H1 (cell line): ENCODE results near the gene CEP89. TPM values are rescaled to one million over a fixed set of nuclear protein-coding genes. Genes with fewer than 3 reads are reported as not detected.

Experiments
- CTCF ChIA-PET: fragments of 300-600 bp; sonication (Branson Sonifier 250); formaldehyde crosslinking; loops from one replicate; lab custom pipeline; 2021; ENCODE audit not compliant: partially characterized antibody; lab: Charles Lee
- POLR2A ChIA-PET: fragments of 300-600 bp; sonication (Branson Sonifier 250); formaldehyde crosslinking; loops from one replicate; lab custom pipeline; 2021; ENCODE audit warnings: inconsistent platforms; ENCODE audit not compliant: partially characterized antibody; lab: Charles Lee
- DNase-seq, 2 experiments: peaks; one replicate each; pipeline versions ENCODE4 v3.0.0 to v3.0.0-alpha.2; 2010 to 2022; ENCODE audit warnings: low spot score in 2 of 2, low read depth in 1 of 2, mixed read lengths in 1 of 2
- FAIRE-seq: peaks from 2 replicates; lab custom pipeline; 2011; peaks lifted over from hg19 to GRCh38; lab: Jason Lieb, UNC
- H2AFZ ChIP-seq: 2 replicates; pipeline ENCODE4 v1.8.1; 2012; ENCODE audit warnings: low read length, inconsistent platforms
- H2AK5ac ChIP-seq: 2 replicates; pipeline ENCODE4 v1.6.1; 2013; ENCODE audit warnings: low read depth, low read length
- H2BK120ac ChIP-seq: replicated peaks from 2 replicates; pipeline ENCODE3; 2013; ENCODE audit warnings: low read depth, low read length, inconsistent platforms
- H2BK12ac ChIP-seq: 2 replicates; pipeline ENCODE4 v1.6.1; 2013; ENCODE audit warnings: low read depth, low read length
- H2BK15ac ChIP-seq: 2 replicates; pipeline ENCODE4 v1.6.1; 2013; ENCODE audit warnings: low read length
- H2BK20ac ChIP-seq: 2 replicates; pipeline ENCODE4 v1.6.1; 2013; ENCODE audit warnings: low read length
- H2BK5ac ChIP-seq: 2 replicates; pipeline ENCODE4 v1.6.1; 2013; ENCODE audit warnings: low read depth, low read length
- H3K14ac ChIP-seq: 2 replicates; pipeline ENCODE4 v1.6.1; 2013; ENCODE audit warnings: inconsistent platforms; ENCODE audit not compliant: insufficient read length
- H3K18ac ChIP-seq: 2 replicates; pipeline ENCODE4 v1.6.1; 2013; ENCODE audit warnings: low read length; ENCODE audit errors: extremely low read depth
- H3K23ac ChIP-seq: 2 replicates; pipeline ENCODE4 v1.6.1; 2013; ENCODE audit warnings: inconsistent platforms; ENCODE audit not compliant: insufficient read length
- H3K23me2 ChIP-seq: 2 replicates; pipeline ENCODE4 v1.6.1; 2013; ENCODE audit warnings: low read depth, low read length
- H3K27ac ChIP-seq: 2 replicates; pipeline ENCODE4 v1.6.1; 2011; ENCODE audit warnings: low read depth, low read length, inconsistent platforms
- H3K27me3 ChIP-seq, 4 experiments: replicated peaks in 1 of 4; 1 replicate in 1 of 4; 2 replicates in 3 of 4; pipeline versions ENCODE4 v1.6.1 to v1.8.1; 2011 to 2013; ENCODE audit warnings: low read length in 3 of 4, mild to moderate bottlenecking in 3 of 4, inconsistent platforms in 2 of 4, mixed read lengths in 2 of 4, moderate library complexity in 1 of 4; ENCODE audit not compliant: control insufficient read depth in 3 of 4, insufficient read depth in 3 of 4; ENCODE audit errors: extremely low read depth in 1 of 4
- H3K36me3 ChIP-seq, 4 experiments: 2 replicates each; pipeline versions ENCODE4 v1.6.1 to v1.8.1; 2011 to 2013; ENCODE audit warnings: mild to moderate bottlenecking in 4 of 4, low read length in 3 of 4, moderate library complexity in 2 of 4, control low read depth in 1 of 4, inconsistent platforms in 1 of 4; ENCODE audit not compliant: insufficient read depth in 4 of 4, control insufficient read depth in 2 of 4
- H3K4ac ChIP-seq: replicated peaks from 2 replicates; pipeline ENCODE3; 2013; ENCODE audit warnings: low read length, low read depth, mixed read lengths, inconsistent platforms; ENCODE audit not compliant: insufficient read length
- H3K4me1 ChIP-seq, 4 experiments: replicated peaks in 1 of 4; 1 replicate in 1 of 4; 2 replicates in 3 of 4; pipeline versions ENCODE4 v1.6.1 to v1.8.1; 2011 to 2013; ENCODE audit warnings: low read length in 3 of 4, inconsistent platforms in 2 of 4, mixed read lengths in 1 of 4; ENCODE audit not compliant: insufficient read depth in 4 of 4, control insufficient read depth in 3 of 4
- H3K4me2 ChIP-seq, 2 experiments: 2 replicates each; pipeline versions ENCODE4 v1.6.1 to v1.8.1; 2011 to 2013; ENCODE audit warnings: low read depth in 2 of 2, low read length in 2 of 2, control low read depth in 1 of 2, inconsistent platforms in 1 of 2, mild to moderate bottlenecking in 1 of 2; ENCODE audit not compliant: insufficient read depth in 1 of 2
- H3K4me3 ChIP-seq, 4 experiments: fragments of 200-600, 300-600 bp in 1 of 4; sonication (generic), shearing (Covaris generic), sonication (Bioruptor Twin) in 1 of 4; 2 replicates each; pipeline versions ENCODE4 v1.5.1 to v1.8.1; 2011 to 2016; ENCODE audit warnings: low read length in 4 of 4, low read depth in 3 of 4, control low read depth in 2 of 4, inconsistent platforms in 2 of 4, mild to moderate bottlenecking in 2 of 4, mixed read lengths in 1 of 4, moderate library complexity in 1 of 4; ENCODE audit not compliant: insufficient read depth in 2 of 4; ENCODE audit errors: extremely low read depth in 1 of 4
- H3K56ac ChIP-seq: replicated peaks from 2 replicates; pipeline ENCODE3; 2013; ENCODE audit warnings: low read depth, mild to moderate bottlenecking, mixed read lengths, low read length, inconsistent platforms; ENCODE audit not compliant: insufficient read length
- H3K79me1 ChIP-seq: 2 replicates; pipeline ENCODE4 v1.6.1; 2013; ENCODE audit warnings: low read depth, low read length, control low read depth
- H3K79me2 ChIP-seq, 2 experiments: 2 replicates each; pipeline versions ENCODE4 v1.6.1 to v1.8.1; 2012 to 2013; ENCODE audit warnings: low read length in 2 of 2, mild to moderate bottlenecking in 2 of 2, inconsistent platforms in 1 of 2; ENCODE audit not compliant: insufficient read depth in 2 of 2, control insufficient read depth in 1 of 2
- H3K9ac ChIP-seq, 4 experiments: replicated peaks in 1 of 4; 1 replicate in 1 of 4; 2 replicates in 3 of 4; pipeline versions ENCODE4 v1.6.1 to v1.8.1; 2011 to 2013; ENCODE audit warnings: low read depth in 3 of 4, low read length in 3 of 4, control low read depth in 2 of 4, mild to moderate bottlenecking in 2 of 4, moderate library complexity in 2 of 4, inconsistent platforms in 1 of 4; ENCODE audit errors: extremely low read depth in 1 of 4
- H3K9me3 ChIP-seq, 2 experiments: 2 replicates each; pipeline versions ENCODE4 v1.6.1 to v1.8.1; 2012 to 2013; ENCODE audit warnings: mild to moderate bottlenecking in 2 of 2, moderate library complexity in 2 of 2, control low read depth in 1 of 2, inconsistent platforms in 1 of 2, low read depth in 1 of 2, low read length in 1 of 2, mixed read lengths in 1 of 2; ENCODE audit not compliant: insufficient read depth in 2 of 2
- H4K20me1 ChIP-seq, 2 experiments: replicated peaks in 1 of 2; 2 replicates each; pipeline versions ENCODE3 to v1.8.1; 2011 to 2013; ENCODE audit warnings: inconsistent platforms in 2 of 2, low read length in 2 of 2, mild to moderate bottlenecking in 1 of 2; ENCODE audit not compliant: insufficient read depth in 2 of 2, control insufficient read depth in 1 of 2
- H4K5ac ChIP-seq: 2 replicates; pipeline ENCODE4 v1.6.1; 2013; ENCODE audit warnings: low read length, low read depth, mixed read lengths, inconsistent platforms; ENCODE audit not compliant: insufficient read length
- H4K8ac ChIP-seq: 2 replicates; pipeline ENCODE4 v1.8.0; 2013; ENCODE audit warnings: mild to moderate bottlenecking, moderate library complexity, low read length, inconsistent platforms; ENCODE audit not compliant: insufficient read depth; ENCODE audit errors: extremely low read depth
- H4K91ac ChIP-seq: replicated peaks from 2 replicates; pipeline ENCODE3; 2013; ENCODE audit warnings: low read length, mixed read lengths, inconsistent platforms; ENCODE audit not compliant: insufficient read length
- CBX5 ChIP-seq: fragments of 300-800, 300-1000 bp; sonication (generic); IDR thresholded peaks from 2 replicates; pipeline ENCODE4 v1.7.1; 2016; ENCODE audit warnings: antibody characterized with exemption, low read length, low read depth
- CTBP2 ChIP-seq: IDR thresholded peaks from 2 replicates; pipeline ENCODE4 v1.7.0; 2011; ENCODE audit warnings: borderline replicate concordance, mild to moderate bottlenecking, moderate library complexity, mixed read lengths, low read length; ENCODE audit not compliant: insufficient read depth, insufficient read length
- RFX5 ChIP-seq: IDR thresholded peaks from 2 replicates; pipeline ENCODE4 v1.6.1; 2011; ENCODE audit warnings: low read depth, low read length, improper control_type of control experiment, borderline replicate concordance
- SP1 ChIP-seq: IDR thresholded peaks from 2 replicates; pipeline ENCODE4 v1.6.1; 2011; ENCODE audit warnings: low read depth, low read length
- WGBS, 2 experiments: shearing (Covaris generic) in 1 of 2; methylation state at CpG; one replicate each; pipeline versions ENCODE4 v1.1.6 to v1.1.7; 2013 to 2015; ENCODE audit warnings: low lambda C conversion rate in 2 of 2, mixed read lengths in 2 of 2, inconsistent platforms in 1 of 2, low coverage in 1 of 2, missing lambda C conversion rate in 1 of 2; ENCODE audit not compliant: insufficient replicate concordance in 2 of 2, insufficient coverage in 1 of 2, insufficient read length in 1 of 2; ENCODE audit errors: extremely low coverage in 1 of 2, missing lambda C conversion rate in 1 of 2; 5-methylcytosine and 5-hydroxymethylcytosine counted together
- polyA plus RNA-seq, 7 experiments: library from polyadenylated mRNA; depleted of rRNA in 3 of 7; stranded (reverse) in 5 of 7; unstranded in 2 of 7; fragments of >200 nt in 5 of 7; fragments of 200-250 nt in 2 of 7; gene quantifications; 1 replicate in 5 of 7; 2 replicates in 1 of 7; 4 replicates in 1 of 7; pipeline versions ENCODE4 v1.2.1 to v1.2.3, GENCODE V29; 2011 to 2013; ENCODE audit warnings: missing spikeins in 2 of 7, mixed read lengths in 2 of 7
- total RNA-seq: library from RNA; stranded (reverse); fragmentation: NEBNext Ultra II Directional; extraction: Animal tissue kit (Norgen Biotek cat#: 25700); gene quantifications from 2 replicates; pipeline ENCODE4 v1.2.1, GENCODE V29; 2021
- TF ChIP-seq, protein P1 (sequence below), 3 experiments: IDR thresholded peaks; 1 replicate in 2 of 3; 2 replicates in 1 of 3; pipeline versions ENCODE4 v1.5.1 to v1.6.1; 2011; ENCODE audit warnings: low read length in 3 of 3, mild to moderate bottlenecking in 3 of 3, inconsistent platforms in 2 of 3, low read depth in 1 of 3, moderate library complexity in 1 of 3; ENCODE audit not compliant: insufficient read depth in 1 of 3; ENCODE audit errors: control extremely low read depth in 1 of 3
- TF ChIP-seq, protein P2 (sequence below): IDR thresholded peaks from 2 replicates; pipeline ENCODE4 v1.6.1; 2011; ENCODE audit warnings: low read depth, mild to moderate bottlenecking, low read length; ENCODE audit not compliant: insufficient read depth

CEP89 gene
- total and polyA plus RNA-seq, 2 of the 8 experiments (the other 6 are each of a cell fraction or from before 2014, with no cell fraction given): 23.0 to 23.6 TPM

DNA sequence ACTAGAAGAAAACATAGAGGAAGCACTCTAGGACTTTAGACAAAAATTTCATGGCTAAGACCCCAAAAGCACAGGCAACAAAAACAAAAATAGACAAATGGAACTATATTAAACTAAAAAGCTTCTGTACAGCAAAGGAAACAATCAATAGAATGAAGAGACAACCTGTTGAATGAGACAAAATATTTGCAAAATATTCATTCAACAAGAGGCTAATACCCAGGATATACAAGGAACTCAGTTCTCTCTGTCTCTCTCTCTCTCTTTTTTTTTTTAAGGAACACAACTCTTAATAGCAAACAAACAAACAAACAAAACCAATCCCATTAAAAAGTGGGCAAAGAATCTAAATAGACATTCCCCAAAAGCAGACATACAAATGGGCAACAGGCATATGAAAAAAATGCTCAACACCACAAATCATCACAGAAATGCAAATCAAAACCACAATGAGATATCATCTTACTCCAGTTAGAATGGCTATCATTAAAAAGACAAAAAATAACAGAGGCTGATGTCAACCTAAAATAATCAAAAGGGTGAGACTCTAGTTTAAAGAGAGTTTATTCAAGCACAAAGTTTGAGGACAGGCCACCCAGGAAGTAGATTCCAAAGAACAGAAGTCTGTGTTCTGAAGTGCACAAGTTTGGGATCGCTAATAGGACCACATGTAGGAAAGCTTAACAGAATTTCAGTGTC lies 75.1 kb downstream of the CEP89 start:
- no peak overlapping the region for H3K14ac ChIP-seq
- H2BK15ac ChIP-seq: no peak overlapping the region
- H3K4me1 ChIP-seq: peaks cover 0 to 2% (median under 1%) of the 10 kb centered on the region in 4 experiments; a peak in 2 of 7 replicates
- H3K4me3 ChIP-seq: no peak overlapping the region
- no peaks in the 10 kb centered on the region for H3K23me2 ChIP-seq
- no peak overlapping the region for H3K4ac ChIP-seq
- TF ChIP-seq SP1: no peak
- TF ChIP-seq, protein P1, sequence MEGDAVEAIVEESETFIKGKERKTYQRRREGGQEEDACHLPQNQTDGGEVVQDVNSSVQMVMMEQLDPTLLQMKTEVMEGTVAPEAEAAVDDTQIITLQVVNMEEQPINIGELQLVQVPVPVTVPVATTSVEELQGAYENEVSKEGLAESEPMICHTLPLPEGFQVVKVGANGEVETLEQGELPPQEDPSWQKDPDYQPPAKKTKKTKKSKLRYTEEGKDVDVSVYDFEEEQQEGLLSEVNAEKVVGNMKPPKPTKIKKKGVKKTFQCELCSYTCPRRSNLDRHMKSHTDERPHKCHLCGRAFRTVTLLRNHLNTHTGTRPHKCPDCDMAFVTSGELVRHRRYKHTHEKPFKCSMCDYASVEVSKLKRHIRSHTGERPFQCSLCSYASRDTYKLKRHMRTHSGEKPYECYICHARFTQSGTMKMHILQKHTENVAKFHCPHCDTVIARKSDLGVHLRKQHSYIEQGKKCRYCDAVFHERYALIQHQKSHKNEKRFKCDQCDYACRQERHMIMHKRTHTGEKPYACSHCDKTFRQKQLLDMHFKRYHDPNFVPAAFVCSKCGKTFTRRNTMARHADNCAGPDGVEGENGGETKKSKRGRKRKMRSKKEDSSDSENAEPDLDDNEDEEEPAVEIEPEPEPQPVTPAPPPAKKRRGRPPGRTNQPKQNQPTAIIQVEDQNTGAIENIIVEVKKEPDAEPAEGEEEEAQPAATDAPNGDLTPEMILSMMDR (IDR thresholded peaks at IDR 0.05; ENCODE audit: control extremely low read depth in 1 of 3, insufficient read depth in 1 of 3, low read depth in 1 of 3, low read length in 3 of 3): no peak
- TF ChIP-seq CBX5: no peak
- TF ChIP-seq CTBP2: no peak
- TF ChIP-seq, protein P2, sequence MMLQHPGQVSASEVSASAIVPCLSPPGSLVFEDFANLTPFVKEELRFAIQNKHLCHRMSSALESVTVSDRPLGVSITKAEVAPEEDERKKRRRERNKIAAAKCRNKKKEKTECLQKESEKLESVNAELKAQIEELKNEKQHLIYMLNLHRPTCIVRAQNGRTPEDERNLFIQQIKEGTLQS: no peak
- no peak for TF ChIP-seq RFX5
- POLR2A ChIA-PET: no interaction called here
- H2BK5ac ChIP-seq: no peak overlapping the region
- H4K91ac ChIP-seq: no peak overlapping the region
- no peak overlapping the region for H3K23ac ChIP-seq
- no peak overlapping the region for H3K18ac ChIP-seq
- H3K36me3 ChIP-seq: peaks cover 0 to 3% (median 0%) of the 10 kb centered on the region in 4 experiments; a peak in 2 of 8 replicates
- H4K5ac ChIP-seq: no peak overlapping the region
- no peaks in the 10 kb centered on the region for H4K20me1 ChIP-seq
- H3K27me3 ChIP-seq: no peaks in the 10 kb centered on the region
- no peak overlapping the region for H2AFZ ChIP-seq
- WGBS, 2 experiments: 100% methylated on average over 1 of the region's 1 CpG; no CpG with 5 or more reads in 1 of the 2 experiments
- H3K79me1 ChIP-seq: no peaks in the 10 kb centered on the region
- no peak overlapping the region for H3K4me2 ChIP-seq
- no peak overlapping the region for H3K9ac ChIP-seq
- H2BK20ac ChIP-seq: no peak overlapping the region
- H2BK12ac ChIP-seq: no peak overlapping the region
- no peaks in the 10 kb centered on the region for H3K79me2 ChIP-seq
- no peak overlapping the region for H2BK120ac ChIP-seq
- H4K8ac ChIP-seq: no peak overlapping the region
- no peak overlapping the region for H3K56ac ChIP-seq
- 0 out of 4 replicates have a peak, but pooled peaks cover 3 to 4% of the 10 kb centered on the region in 2 experiments for H3K9me3 ChIP-seq
- FAIRE-seq: no peak
- no peak for DNase-seq
- no peak overlapping the region for H2AK5ac ChIP-seq
- CTCF ChIA-PET: interaction anchor here (0.8 kb wide), 1 partner anchor 70 kb away, joined by 3 read pairs; no protein-coding TSS in a partner anchor
- H3K27ac ChIP-seq: no peak overlapping the region
